DOHH2 (cell line): ENCODE measurements around the gene SPACA1.

Experiments used
- H3F3A ChIP-seq: fragments of 200-600 bp; sonication (generic), shearing (Covaris generic); 2 replicates; pipeline ENCODE4 v1.6.0; 2016; ENCODE audit warnings: antibody characterized with exemption, mild to moderate bottlenecking; ENCODE audit not compliant: control insufficient read depth, insufficient read depth
- H3K27ac ChIP-seq: fragments of 200-600 bp; sonication (generic); 2 replicates; pipeline ENCODE4 v1.5.1; 2014; ENCODE audit warnings: low read depth, mild to moderate bottlenecking, low read length, moderate library complexity
- H3K27me3 ChIP-seq: fragments of 200-600 bp; sonication (generic); 2 replicates; pipeline ENCODE4 v1.6.1; 2014; ENCODE audit warnings: mild to moderate bottlenecking, low read length, mixed read lengths; ENCODE audit not compliant: control insufficient read depth
- H3K36me3 ChIP-seq: fragments of 200-600 bp; sonication (generic); 2 replicates; pipeline ENCODE4 v1.6.1; 2014; ENCODE audit warnings: mild to moderate bottlenecking, low read length, moderate library complexity, mixed read lengths; ENCODE audit not compliant: control insufficient read depth
- H3K4me1 ChIP-seq: fragments of 200-600 bp; sonication (generic); 2 replicates; pipeline ENCODE4 v1.6.1; 2014; ENCODE audit warnings: mild to moderate bottlenecking, low read length, mixed read lengths; ENCODE audit not compliant: control insufficient read depth
- H3K4me2 ChIP-seq: fragments of 200-600 bp; sonication (generic); 2 replicates; pipeline ENCODE4 v1.6.0; 2014; ENCODE audit warnings: mild to moderate bottlenecking, low read length, moderate library complexity
- H3K4me3 ChIP-seq: fragments of 200-600 bp; sonication (generic); 2 replicates; pipeline ENCODE4 v1.5.1; 2014; ENCODE audit warnings: mild to moderate bottlenecking, low read length, mixed read lengths
- H3K79me2 ChIP-seq: fragments of 200-600 bp; sonication (generic); 2 replicates; pipeline ENCODE4 v1.6.1; 2014; ENCODE audit warnings: mild to moderate bottlenecking, low read length, mixed read lengths; ENCODE audit not compliant: control insufficient read depth
- H3K9me2 ChIP-seq: fragments of 200-600 bp; sonication (generic); replicated peaks from 2 replicates; pipeline ENCODE4 v1.6.1; 2014; ENCODE audit warnings: mild to moderate bottlenecking, low read length, mixed read lengths; ENCODE audit not compliant: control insufficient read depth
- H3K9me3 ChIP-seq: fragments of 200-600 bp; sonication (generic); 2 replicates; pipeline ENCODE4 v1.6.1; 2014; ENCODE audit warnings: antibody characterized with exemption, low read length, mixed read lengths; ENCODE audit not compliant: control insufficient read depth, insufficient read depth
- H4K20me1 ChIP-seq: fragments of 200-600 bp; sonication (generic); 2 replicates; pipeline ENCODE4 v1.6.0; 2014; ENCODE audit warnings: low read depth, mild to moderate bottlenecking, antibody characterized with exemption, low read length, moderate library complexity; ENCODE audit not compliant: control insufficient read depth, insufficient read depth
- CTCF ChIP-seq: fragments of 200-600 bp; sonication (generic); IDR thresholded peaks from one replicate; pipeline ENCODE4 v1.5.1; 2014; ENCODE audit warnings: antibody characterized with exemption, mild to moderate bottlenecking, low read depth, low read length; ENCODE audit not compliant: poor library complexity, severe bottlenecking
- EZH2phosphoT487 ChIP-seq: fragments of 200-600 bp; sonication (generic); IDR thresholded peaks from 2 replicates; pipeline ENCODE4 v1.6.1; 2017; ENCODE audit warnings: borderline replicate concordance, mild to moderate bottlenecking, antibody characterized with exemption, low read length, moderate library complexity, mixed read lengths

The SPACA1 gene

DNA sequence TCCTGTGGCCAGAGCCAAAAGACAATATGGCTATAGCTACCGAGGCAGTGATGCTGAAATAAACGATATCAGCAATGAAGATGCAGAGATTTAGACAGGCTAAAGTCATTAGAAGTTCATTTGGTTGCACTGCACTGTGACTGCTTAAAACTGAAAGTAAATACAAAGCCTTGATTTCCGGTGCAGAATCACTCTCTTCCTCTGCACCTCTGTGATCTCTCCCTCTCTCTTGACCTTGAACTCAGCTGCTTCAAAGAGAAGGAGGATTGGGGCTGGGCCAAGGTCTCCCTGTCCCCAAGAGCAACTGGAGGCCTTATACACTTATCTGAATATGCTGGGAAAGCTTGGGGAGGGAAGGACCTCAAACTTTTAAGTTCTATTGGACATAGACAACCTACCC, 34.6 kb upstream of the SPACA1 start:
- Histone ChIP-seq H3K9me3 (0 out of 2 replicates have a peak, but pooled peaks cover 3% of the 10 kb centered on the region), H3F3A (no peaks in the 10 kb centered on the region), H3K9me2 (no peaks in the 10 kb centered on the region), H3K4me1 (peaks cover 28% of the 10 kb centered on the region), H3K4me2 (peak overlapping the region; percentile 57), H3K36me3 (no peaks in the 10 kb centered on the region), H3K27ac (peak overlapping the region; percentile 20; the same call in 1 of the 2 replicates), H3K79me2 (no peaks in the 10 kb centered on the region), H3K27me3 (no peaks in the 10 kb centered on the region), H3K4me3 (peak overlapping the region; percentile 53), H4K20me1 (no peaks in the 10 kb centered on the region)
- TF ChIP-seq CTCF: no peak
- no peak for TF ChIP-seq EZH2phosphoT487

DNA sequence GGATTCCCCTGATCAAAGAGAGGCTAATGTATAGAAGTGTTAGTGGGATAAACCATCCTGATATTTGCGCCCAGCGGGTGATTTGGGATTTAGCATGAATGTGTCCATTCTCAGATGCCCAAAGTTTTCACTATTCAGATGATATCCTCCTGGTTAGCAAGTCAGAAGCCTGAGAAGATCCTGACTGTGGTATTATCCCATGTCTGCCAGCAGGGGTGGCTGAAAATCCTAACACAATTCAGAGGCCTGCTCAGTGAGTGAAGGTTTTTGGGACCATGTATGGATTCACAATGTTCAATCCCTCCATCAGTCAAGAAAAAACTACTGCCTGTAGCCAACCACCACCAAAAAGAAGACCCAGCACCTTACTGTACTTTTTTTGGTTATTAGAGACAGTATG, 34.1 kb upstream of the SPACA1 start:
- TF ChIP-seq EZH2phosphoT487: no peak
- TF ChIP-seq CTCF: peak; percentile 54
- Histone ChIP-seq H3K4me3 (no peak overlapping the region), H3K27ac (no peak overlapping the region; the same call in 1 of the 2 replicates), H3K4me2 (peak overlapping the region; percentile 57; the same call in 1 of the 2 replicates), H4K20me1 (no peaks in the 10 kb centered on the region), H3K9me2 (no peaks in the 10 kb centered on the region), H3K27me3 (no peaks in the 10 kb centered on the region), H3K9me3 (0 out of 2 replicates have a peak, but pooled peaks cover 3% of the 10 kb centered on the region), H3K4me1 (peaks cover 22% of the 10 kb centered on the region), H3F3A (no peaks in the 10 kb centered on the region), H3K79me2 (no peaks in the 10 kb centered on the region), H3K36me3 (no peaks in the 10 kb centered on the region)

DNA sequence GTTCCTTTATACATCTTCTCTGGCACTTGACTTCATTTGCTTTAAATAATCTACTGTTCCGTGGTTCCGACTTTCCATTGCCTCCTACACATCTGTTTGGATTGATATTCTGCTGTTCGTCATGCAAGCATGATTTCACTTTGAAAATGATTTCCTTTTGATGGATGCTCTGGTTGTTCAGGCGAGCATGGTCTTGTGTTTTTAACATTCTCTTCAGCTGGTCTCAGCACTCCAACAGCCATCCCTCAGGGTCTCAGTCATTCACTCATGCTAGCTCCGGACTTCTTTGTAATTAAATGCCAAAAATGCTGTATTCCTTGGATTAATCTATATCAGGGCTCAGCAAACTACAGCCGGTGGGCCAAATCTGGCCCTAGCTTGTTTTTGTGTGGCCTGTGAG, 27.2 kb upstream of the SPACA1 start:
- Histone ChIP-seq H3K9me3 (no peaks in the 10 kb centered on the region), H3K79me2 (no peaks in the 10 kb centered on the region), H3K4me1 (peaks cover 11% of the 10 kb centered on the region), H3K4me2 (no peak overlapping the region), H3K27me3 (no peaks in the 10 kb centered on the region), H3K9me2 (no peaks in the 10 kb centered on the region), H4K20me1 (no peaks in the 10 kb centered on the region), H3K36me3 (no peaks in the 10 kb centered on the region), H3K27ac (no peak overlapping the region), H3K4me3 (no peak overlapping the region), H3F3A (no peaks in the 10 kb centered on the region)
- TF ChIP-seq EZH2phosphoT487: no peak
- no peak for TF ChIP-seq CTCF

DNA sequence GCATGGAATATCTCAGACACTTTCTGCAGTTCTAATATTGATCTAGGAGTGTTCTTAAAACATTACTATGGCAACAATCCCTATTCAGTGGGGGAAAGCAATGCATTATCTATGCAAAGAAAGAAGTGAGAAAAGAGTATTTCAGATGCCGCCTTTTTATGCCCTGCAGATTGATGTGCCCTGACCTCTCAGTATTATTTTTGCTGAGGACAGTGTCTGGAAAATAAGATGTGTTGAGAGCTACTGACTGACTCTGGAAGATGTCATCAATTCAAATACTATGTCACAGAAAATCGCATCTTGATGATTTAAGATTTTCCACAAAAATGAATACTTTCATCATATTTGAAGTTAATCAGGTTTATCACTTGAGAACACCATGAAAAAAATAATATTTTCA, 22.9 kb upstream of the SPACA1 start:
- no peak overlapping the region for H3K4me3 ChIP-seq

More for the DNA sequence above, 22.9 kb upstream of the SPACA1 start:
- H3K27ac ChIP-seq: no peak overlapping the region
- TF ChIP-seq EZH2phosphoT487: no peak
- no peak for TF ChIP-seq CTCF
- no peaks in the 10 kb centered on the region for H3K9me2 ChIP-seq
- no peaks in the 10 kb centered on the region for H3K36me3 ChIP-seq
- H3K4me1 ChIP-seq: peaks cover 11% of the 10 kb centered on the region
- H3K9me3 ChIP-seq: peaks cover 10% of the 10 kb centered on the region; the same call in 1 of the 2 replicates
- no peaks in the 10 kb centered on the region for H4K20me1 ChIP-seq
- H3K27me3 ChIP-seq: no peaks in the 10 kb centered on the region
- H3K79me2 ChIP-seq: no peaks in the 10 kb centered on the region
- H3K4me2 ChIP-seq: no peak overlapping the region
- no peaks in the 10 kb centered on the region for H3F3A ChIP-seq
